Measurements from ENCODE around the gene NRG2. TPM values are rescaled to one million over a fixed set of nuclear protein-coding genes. Genes with fewer than 3 reads are reported as not detected.
A peak's percentile ranks its signal among the peaks of the same experiment; 100 is the strongest.

Gene NRG2
- total and polyA plus RNA-seq, 2 of the 4 experiments (the other 2 are of a cell fraction): 0.18 TPM; not detected in 1

DNA sequence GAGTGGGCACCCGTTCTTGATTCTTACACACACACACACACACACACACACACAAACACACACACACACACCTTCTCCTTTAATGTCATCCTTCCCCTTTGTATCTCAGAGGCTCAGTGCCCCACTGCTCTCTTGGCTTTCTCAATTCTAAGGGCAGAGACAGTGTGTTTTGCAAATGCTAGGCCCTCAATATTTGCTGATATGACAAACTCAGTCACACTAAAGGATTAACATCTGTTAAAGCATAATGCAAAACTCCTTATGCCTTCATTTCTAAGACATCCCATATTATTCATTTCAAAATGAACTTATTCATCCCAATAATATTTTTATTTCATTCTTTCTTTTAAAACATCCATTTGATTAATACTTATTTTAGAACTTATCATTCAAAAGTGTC, 8.9 kb upstream of the NRG2 start:
- H3K4ac ChIP-seq (ENCODE audit: low read depth, low read length): no peak overlapping the region
- no peak overlapping the region for H3K27ac ChIP-seq (ENCODE audit: insufficient read depth, low read length)
- in situ Hi-C loops (cut with MboI; ENCODE audit: low sequenced_read_pairs) (no loop called here), intact Hi-C loops (cut with micrococcal nuclease) (no loop called here), dilution Hi-C loops (cut with HindIII; ENCODE audit: low sequenced_read_pairs, unreplicated experiment) (no loop called here)
- H2AFZ ChIP-seq (replicated peaks; ENCODE audit: low read length, poor library complexity): no peak overlapping the region
- H3K9me1 ChIP-seq (ENCODE audit: insufficient read depth, low read length): no peaks in the 10 kb centered on the region
- no peak overlapping the region for H3K23ac ChIP-seq (ENCODE audit: low read depth, low read length)
- H3K9me3 ChIP-seq (ENCODE audit: control insufficient read depth, insufficient read depth, low read length): no peaks in the 10 kb centered on the region; the same call in 1 of the 2 replicates
- no peak overlapping the region for H2BK20ac ChIP-seq (ENCODE audit: low read depth, low read length)
- no peak overlapping the region for H3K14ac ChIP-seq (replicated peaks; ENCODE audit: low read depth, low read length)
- no peak overlapping the region for H2BK15ac ChIP-seq (ENCODE audit: low read depth, low read length)
- no peak overlapping the region for H3K4me3 ChIP-seq (ENCODE audit: insufficient read depth, low read depth, low read length)
- no peak overlapping the region for H3K18ac ChIP-seq (ENCODE audit: low read depth, low read length)
- H4K91ac ChIP-seq (ENCODE audit: insufficient read depth, low read depth, low read length): no peak overlapping the region
- no peak overlapping the region for H3K56ac ChIP-seq (ENCODE audit: extremely low read depth, insufficient read depth, low read length)
- no peak for ATAC-seq (ENCODE audit: low read depth)
- H3K4me2 ChIP-seq (ENCODE audit: low read depth, low read length): no peak overlapping the region
- no peaks in the 10 kb centered on the region for H4K20me1 ChIP-seq (ENCODE audit: insufficient read depth, low read length)
- no peak overlapping the region for H2AK5ac ChIP-seq (ENCODE audit: low read depth, low read length)
- no peak overlapping the region for H3K9ac ChIP-seq (ENCODE audit: low read depth, low read length)
- ChIA-PET POLR2A (ENCODE audit: unreplicated experiment) (no interaction called here), CTCF (no interaction called here)
- H4K5ac ChIP-seq (ENCODE audit: low read depth, low read length): no peak overlapping the region
- H4K8ac ChIP-seq (ENCODE audit: low read depth in 2 of 2, low read length in 2 of 2): no peak overlapping the region
- no CpG with 5 or more reads among the region's 1 CpG for WGBS, 2 experiments (ENCODE audit: extremely low coverage in 2 of 2, insufficient read length in 1 of 2)
- H2BK120ac ChIP-seq (ENCODE audit: low read depth, low read length): no peak overlapping the region
- H3K36me3 ChIP-seq (ENCODE audit: control insufficient read depth, insufficient read depth, low read length): no peaks in the 10 kb centered on the region
- no peaks in the 10 kb centered on the region for H3K79me1 ChIP-seq (ENCODE audit: low read depth in 1 of 2, low read length in 2 of 2)
- no peak overlapping the region for H2BK5ac ChIP-seq (ENCODE audit: low read depth, low read length, poor library complexity, severe bottlenecking)
- H3K27me3 ChIP-seq (ENCODE audit: control insufficient read depth, insufficient read depth, low read length): peaks cover 36% of the 10 kb centered on the region
- no TSS peak for BruUV-seq (replicated peaks)
- no peak for DNase-seq
- no peaks in the 10 kb centered on the region for H3K4me1 ChIP-seq (ENCODE audit: control insufficient read depth, insufficient read depth, low read length)
- TF ChIP-seq, protein P1, sequence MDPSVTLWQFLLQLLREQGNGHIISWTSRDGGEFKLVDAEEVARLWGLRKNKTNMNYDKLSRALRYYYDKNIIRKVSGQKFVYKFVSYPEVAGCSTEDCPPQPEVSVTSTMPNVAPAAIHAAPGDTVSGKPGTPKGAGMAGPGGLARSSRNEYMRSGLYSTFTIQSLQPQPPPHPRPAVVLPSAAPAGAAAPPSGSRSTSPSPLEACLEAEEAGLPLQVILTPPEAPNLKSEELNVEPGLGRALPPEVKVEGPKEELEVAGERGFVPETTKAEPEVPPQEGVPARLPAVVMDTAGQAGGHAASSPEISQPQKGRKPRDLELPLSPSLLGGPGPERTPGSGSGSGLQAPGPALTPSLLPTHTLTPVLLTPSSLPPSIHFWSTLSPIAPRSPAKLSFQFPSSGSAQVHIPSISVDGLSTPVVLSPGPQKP (IDR thresholded peaks at IDR 0.05; ENCODE audit: borderline replicate concordance, low read depth, low read length): no peak
- TF ChIP-seq RCOR1 (IDR thresholded peaks at IDR 0.05; ENCODE audit: insufficient replicate concordance, low read length) (no peak), MAZ (IDR thresholded peaks at IDR 0.05; ENCODE audit: borderline replicate concordance, low read depth, low read length) (no peak), RAD21 (IDR thresholded peaks at IDR 0.05; ENCODE audit: low read length) (no peak), RFX5 (IDR thresholded peaks at IDR 0.05; ENCODE audit: low read depth, low read length) (no peak), MXI1 (IDR thresholded peaks at IDR 0.05; ENCODE audit: borderline replicate concordance, low read depth, low read length) (no peak), MAFK (IDR thresholded peaks at IDR 0.05; ENCODE audit: low read depth, low read length) (peak; percentile 67), CEBPB (IDR thresholded peaks at IDR 0.05; ENCODE audit: low read depth, low read length) (no peak), BHLHE40 (IDR thresholded peaks at IDR 0.05; ENCODE audit: low read depth, low read length) (no peak)
- H2AK9ac ChIP-seq (replicated peaks; ENCODE audit: low read depth, low read length, poor library complexity): no peak overlapping the region

All from IMR-90 (cell line).